Urinary bladder (tissue), 4 donors: Measurements from ENCODE around the gene CEP72. TPM values are rescaled to one million over a fixed set of nuclear protein-coding genes. Genes with fewer than 3 reads are reported as not detected.
"Not testable (repeated sequence)": the region's sequence is repeated elsewhere in the genome, so short reads cannot be mapped to it uniquely, and the experiment has no call there.

Source experiments
- DNase-seq: peaks from one replicate; pipeline ENCODE4 v3.0.0-alpha.2; 2015; ENCODE audit errors: extremely low spot score
- H3K27ac ChIP-seq: one replicate; pipeline ENCODE4 v1.5.1; 2013; ENCODE audit warnings: low read depth, mild to moderate bottlenecking, moderate library complexity
- H3K36me3 ChIP-seq: one replicate; pipeline ENCODE4 v1.6.1; 2013; ENCODE audit warnings: mild to moderate bottlenecking, moderate library complexity; ENCODE audit not compliant: insufficient read depth
- H3K4me1 ChIP-seq: one replicate; pipeline ENCODE4 v1.6.1; 2013; ENCODE audit warnings: mild to moderate bottlenecking, moderate library complexity; ENCODE audit not compliant: insufficient read depth
- H3K4me3 ChIP-seq: one replicate; pipeline ENCODE4 v1.5.1; 2013; ENCODE audit warnings: low read depth, low read length
- WGBS: extraction: QIAGEN DNeasy Blood & Tissue Kit; methylation state at CpG from one replicate; pipeline ENCODE4 v1.1.7; 2013; 5-methylcytosine and 5-hydroxymethylcytosine counted together
- polyA plus RNA-seq: library from polyadenylated mRNA; stranded (reverse); fragments of 200-250 nt; gene quantifications from one replicate; pipeline ENCODE4 v1.2.3, GENCODE V29; 2013
- total RNA-seq: library from RNA; depleted of rRNA; stranded (reverse); fragments of >200 nt; gene quantifications from one replicate; pipeline ENCODE4 v1.2.3, GENCODE V29; 2014
- donor health status: healthy with polysubstance abuse.
- donor health status: healthy.

The CEP72 gene
- total and polyA plus RNA-seq, 2 donors = 3.6 to 5.7 TPM

GRCh38 chr5:686936-687335, 74.8 kb downstream of the CEP72 start:
- H3K4me3 ChIP-seq, H3K4me1 ChIP-seq, H3K27ac ChIP-seq, DNase-seq, H3K36me3 ChIP-seq: not testable (repeated sequence)
- 80% methylated on average over 12 of the region's 12 CpGs for WGBS

GRCh38 chr5:688348-689010, 76.3 kb downstream of the CEP72 start:
- H3K36me3 ChIP-seq, H3K4me3 ChIP-seq, DNase-seq, H3K27ac ChIP-seq, H3K4me1 ChIP-seq: not testable (repeated sequence)
- 90% methylated on average over 26 of the region's 30 CpGs for WGBS

GRCh38 chr5:690293-690692, 78.2 kb downstream of the CEP72 start:
- H3K36me3 ChIP-seq, H3K4me1 ChIP-seq, H3K4me3 ChIP-seq, DNase-seq, H3K27ac ChIP-seq: not testable (repeated sequence)
- WGBS = no CpG with 5 or more reads among the region's 12 CpGs

- not testable (repeated sequence) for H3K4me3 ChIP-seq
These were observed 78.9 kb downstream of the CEP72 start for GRCh38 chr5:691049-691448.

GRCh38 chr5:691817-692528, 79.8 kb downstream of the CEP72 start:
- Histone ChIP-seq H3K27ac (no peak overlapping the region), H3K36me3 (no peaks in the 10 kb centered on the region), H3K4me1 (peaks cover 2% of the 10 kb centered on the region), H3K4me3 (peak overlapping the region; percentile 68)
- 33% methylated on average over 2 of the region's 2 CpGs for WGBS
- DNase-seq = no peak

More at GRCh38 chr5:691049-691448, 78.9 kb downstream of the CEP72 start:
- not testable (repeated sequence) for H3K36me3 ChIP-seq, DNase-seq, H3K27ac ChIP-seq, H3K4me1 ChIP-seq
- 2% methylated on average over 17 of the region's 23 CpGs for WGBS

- H3K36me3 ChIP-seq, H3K4me1 ChIP-seq, DNase-seq, H3K27ac ChIP-seq: not testable (repeated sequence)
- peak overlapping the region; percentile 68 for H3K4me3 ChIP-seq
- WGBS = under 1% methylated on average over 41 of the region's 41 CpGs
These were observed 80.4 kb downstream of the CEP72 start for GRCh38 chr5:692529-693041.

- not testable (repeated sequence) for DNase-seq, H3K4me1 ChIP-seq, H3K36me3 ChIP-seq
- under 1% methylated on average over 88 of the region's 109 CpGs for WGBS
- peak within 1 kb of the TSS; percentile 23 for H3K27ac ChIP-seq
- H3K4me3 ChIP-seq = peak within 1 kb of the TSS; percentile 68
These were observed 81.3 kb downstream of the CEP72 start, which contains the start of gene TPPP for GRCh38 chr5:693271-694041. TSS of gene TPPP (minus strand) at chr5:693352. CDS start at chr5:678060, 15,292 bp downstream.

- H3K27ac ChIP-seq, H3K36me3 ChIP-seq, DNase-seq, H3K4me1 ChIP-seq: not testable (repeated sequence)
- 5% methylated on average over 15 of the region's 22 CpGs for WGBS
- H3K4me3 ChIP-seq = peak overlapping the region; percentile 68
These were observed 81.9 kb downstream of the CEP72 start for GRCh38 chr5:694042-694431.

- H3K36me3 ChIP-seq, H3K4me3 ChIP-seq, H3K4me1 ChIP-seq, H3K27ac ChIP-seq, DNase-seq: not testable (repeated sequence)
- 93% methylated on average over 9 of the region's 13 CpGs for WGBS
These were observed 83.3 kb downstream of the CEP72 start for GRCh38 chr5:695475-695874.

GRCh38 chr5:696191-696590, 84.1 kb downstream of the CEP72 start:
- not testable (repeated sequence) for H3K36me3 ChIP-seq, DNase-seq, H3K27ac ChIP-seq, H3K4me3 ChIP-seq, H3K4me1 ChIP-seq
- WGBS = 91% methylated on average over 8 of the region's 8 CpGs

- not testable (repeated sequence) for DNase-seq, H3K27ac ChIP-seq, H3K4me1 ChIP-seq, H3K36me3 ChIP-seq, H3K4me3 ChIP-seq
- 82% methylated on average over 20 of the region's 21 CpGs for WGBS
These were observed 84.9 kb downstream of the CEP72 start for GRCh38 chr5:696753-697702.
